Uterus (tissue), 4 donors: ENCODE data around the gene S100A3. TPM values are rescaled to one million over a fixed set of nuclear protein-coding genes. Genes with fewer than 3 reads are reported as not detected.
"Not testable (repeated sequence)": the region's sequence is repeated elsewhere in the genome, so short reads cannot be mapped to it uniquely, and the experiment has no call there.

Experiments used
- DNase-seq, 2 donors: peaks; one replicate each; pipeline ENCODE4 v3.0.0-alpha.2; 2019 to 2020
- H3K27ac ChIP-seq, 2 donors: fragments of 200-600 bp; sonication (generic); 1 replicate in 1 of 2; 2 replicates in 1 of 2; pipeline ENCODE4 v1.5.1; 2016 to 2018
- H3K27me3 ChIP-seq, 2 donors: fragments of 200-600 bp; sonication (generic); one replicate each; pipeline ENCODE4 v1.5.1; 2018 to 2019; ENCODE audit warnings: control low read depth in 1 of 2
- H3K36me3 ChIP-seq, 2 donors: fragments of 200-600 bp; sonication (generic); one replicate each; pipeline ENCODE4 v1.5.1; 2019; ENCODE audit warnings: control low read depth in 1 of 2
- H3K4me1 ChIP-seq, 2 donors: fragments of 200-600 bp; sonication (generic); one replicate each; pipeline ENCODE4 v1.5.1; 2018 to 2019; ENCODE audit warnings: control low read depth in 1 of 2
- H3K4me3 ChIP-seq, 2 donors: fragments of 200-600 bp; sonication (generic); 1 replicate in 1 of 2; 2 replicates in 1 of 2; pipeline ENCODE4 v1.5.1; 2018 to 2019; ENCODE audit warnings: mild to moderate bottlenecking in 1 of 2
- H3K9me3 ChIP-seq, 2 donors: fragments of 200-600 bp; sonication (generic); one replicate each; pipeline ENCODE4 v1.5.1; 2019; ENCODE audit warnings: control low read depth in 1 of 2
- CTCF ChIP-seq, 4 experiments: fragments of 200-600 bp in 2 of 4; fragments of 450-650 bp in 2 of 4; sonication (generic) in 2 of 4; IDR thresholded peaks; one replicate each; pipeline ENCODE4 v1.5.1; 2016 to 2019; ENCODE audit warnings: antibody characterized with exemption in 4 of 4, mild to moderate bottlenecking in 2 of 4, moderate library complexity in 1 of 4
- POLR2A ChIP-seq, 2 donors: fragments of 450-650 bp; IDR thresholded peaks; one replicate each; pipeline ENCODE4 v1.6.1; 2016; ENCODE audit warnings: antibody characterized with exemption in 2 of 2, mild to moderate bottlenecking in 1 of 2, moderate library complexity in 1 of 2
- intact Hi-C: fragments of 100-400 bp; cut with DNase I; formaldehyde crosslinking; loops from one replicate; pipeline ENCODE4 v1.15.1; 2023; ENCODE audit warnings: low total_unique reads
- total RNA-seq, 4 donors: library from RNA; depleted of rRNA in 3 of 4; stranded (reverse); fragments of >200 nt in 3 of 4; gene quantifications; one replicate each; pipeline versions ENCODE4 v1.1.0 to v1.2.4, GENCODE V29; 2014 to 2023
- donor health status: DM: yes; HTN: yes; CAD: no.

The S100A3 gene
- total RNA-seq, 4 donors from 2014 or later, result 1.2 to 3.7 TPM; not detected in 2

GRCh38 chr1:153525088-153525728 is 23.9 kb downstream of the S100A3 start:
- Histone ChIP-seq H3K36me3 (no peaks in the 10 kb centered on the region), H3K27me3 (no peaks in the 10 kb centered on the region), H3K9me3 (no peaks in the 10 kb centered on the region), H3K4me1 (peaks cover 0 to 7% of the 10 kb centered on the region in 2 donors), H3K27ac (peak overlapping the region; percentile 7 to 24), H3K4me3 (no peak overlapping the region)
- DNase-seq, result peak; percentile 62
- no peak for TF ChIP-seq POLR2A (IDR thresholded peaks at IDR 0.05)
- no peak for TF ChIP-seq CTCF (IDR thresholded peaks at IDR 0.05)
- intact Hi-C loops, result no loop called here

GRCh38 chr1:153522353-153523048 is 26.6 kb downstream of the S100A3 start:
- H3K9me3 ChIP-seq, intact Hi-C loops, H3K27me3 ChIP-seq, H3K4me1 ChIP-seq, DNase-seq, H3K27ac ChIP-seq, H3K36me3 ChIP-seq, H3K4me3 ChIP-seq: not testable (repeated sequence)

GRCh38 chr1:153521808-153522207 is 27.2 kb downstream of the S100A3 start:
- intact Hi-C loops, DNase-seq, H3K9me3 ChIP-seq, H3K4me1 ChIP-seq, H3K4me3 ChIP-seq, H3K27ac ChIP-seq, H3K36me3 ChIP-seq, H3K27me3 ChIP-seq: not testable (repeated sequence)

GRCh38 chr1:153520818-153521476 is 28.1 kb downstream of the S100A3 start:
- Histone ChIP-seq H3K36me3 (no peaks in the 10 kb centered on the region), H3K27me3 (no peaks in the 10 kb centered on the region), H3K9me3 (no peaks in the 10 kb centered on the region), H3K27ac (no peak overlapping the region), H3K4me1 (peaks cover 0 to under 1% of the 10 kb centered on the region in 2 donors), H3K4me3 (no peak overlapping the region)
- TF ChIP-seq CTCF (IDR thresholded peaks at IDR 0.05) (no peak), POLR2A (IDR thresholded peaks at IDR 0.05) (no peak)
- no peak for DNase-seq
- intact Hi-C loops, result no loop called here

- H3K36me3 ChIP-seq, H3K4me3 ChIP-seq, H3K27me3 ChIP-seq, H3K9me3 ChIP-seq, intact Hi-C loops, H3K27ac ChIP-seq, H3K4me1 ChIP-seq, DNase-seq: not testable (repeated sequence)
These were observed 28.8 kb downstream of the S100A3 start for GRCh38 chr1:153520137-153520691.

GRCh38 chr1:153519242-153519641 is 29.8 kb downstream of the S100A3 start:
- Histone ChIP-seq H3K36me3 (no peaks in the 10 kb centered on the region), H3K27ac (no peak overlapping the region), H3K4me3 (no peak overlapping the region), H3K4me1 (no peaks in the 10 kb centered on the region), H3K9me3 (no peaks in the 10 kb centered on the region), H3K27me3 (no peaks in the 10 kb centered on the region)
- DNase-seq, result no peak
- intact Hi-C loops, result no loop called here
- TF ChIP-seq CTCF (IDR thresholded peaks at IDR 0.05) (no peak), POLR2A (IDR thresholded peaks at IDR 0.05) (no peak)
